ENCODE results near the gene HS3ST6. TPM values are rescaled to one million over a fixed set of nuclear protein-coding genes. Genes with fewer than 3 reads are reported as not detected.
"Not testable (repeated sequence)": the region's sequence is repeated elsewhere in the genome, so short reads cannot be mapped to it uniquely, and the experiment has no call there.

HS3ST6 gene
- total RNA-seq, 1 donor from 2014 or later = not detected

GRCh38 chr16:1958715-1959268 lies 40.6 kb upstream of the HS3ST6 start:
- Mint-ChIP-seq H3K9me3 (no peaks in the 10 kb centered on the region), H3K4me3 (peak overlapping the region; percentile 97), H3K27ac (no peak overlapping the region), H3K36me3 (ENCODE audit: low read depth) (peaks cover 31% of the 10 kb centered on the region), H3K27me3 (ENCODE audit: insufficient read depth) (no peaks in the 10 kb centered on the region), H3K4me1 (ENCODE audit: low read depth) (peaks cover 32% of the 10 kb centered on the region)
- intact Hi-C loops (cut with micrococcal nuclease) = loop anchor here (1.0 kb wide), 5 partner anchors 13 to 34 kb away; partner anchors contain the start of genes GFER and MSRB1
- DNase-seq (ENCODE audit: low spot score) = no peak

- Mint-ChIP-seq H3K36me3 (ENCODE audit: low read depth) (peaks cover 26% of the 10 kb centered on the region), H3K4me1 (ENCODE audit: low read depth) (peaks cover 27% of the 10 kb centered on the region)
- H3K9me3 Mint-ChIP-seq; H3K27ac Mint-ChIP-seq; intact Hi-C loops (cut with micrococcal nuclease); DNase-seq (ENCODE audit: low spot score); H3K27me3 Mint-ChIP-seq (ENCODE audit: insufficient read depth); H3K4me3 Mint-ChIP-seq: not testable (repeated sequence)
Measured at GRCh38 chr16:1958143-1958491, 39.9 kb upstream of the HS3ST6 start.

- DNase-seq (ENCODE audit: low spot score); intact Hi-C loops (cut with micrococcal nuclease); H3K9me3 Mint-ChIP-seq; H3K27me3 Mint-ChIP-seq (ENCODE audit: insufficient read depth); H3K27ac Mint-ChIP-seq: not testable (repeated sequence)
- Mint-ChIP-seq H3K4me3 (peak overlapping the region; percentile 15), H3K4me1 (ENCODE audit: low read depth) (peaks cover 26% of the 10 kb centered on the region), H3K36me3 (ENCODE audit: low read depth) (peaks cover 21% of the 10 kb centered on the region)
Measured at GRCh38 chr16:1957434-1958142, 39.4 kb upstream of the HS3ST6 start.

- peaks cover 2% of the 10 kb centered on the region for H3K27me3 Mint-ChIP-seq (ENCODE audit: insufficient read depth)
- H3K9me3 Mint-ChIP-seq = no peaks in the 10 kb centered on the region
- H3K27ac Mint-ChIP-seq = no peak overlapping the region
- peaks cover 6% of the 10 kb centered on the region for H3K4me1 Mint-ChIP-seq (ENCODE audit: low read depth)
- no peak for DNase-seq (ENCODE audit: low spot score)
- H3K36me3 Mint-ChIP-seq (ENCODE audit: low read depth) = no peaks in the 10 kb centered on the region
- no peak overlapping the region for H3K4me3 Mint-ChIP-seq
- intact Hi-C loops (cut with micrococcal nuclease) = no loop called here
Measured at GRCh38 chr16:1953734-1954133, 35.5 kb upstream of the HS3ST6 start.

DNA sequence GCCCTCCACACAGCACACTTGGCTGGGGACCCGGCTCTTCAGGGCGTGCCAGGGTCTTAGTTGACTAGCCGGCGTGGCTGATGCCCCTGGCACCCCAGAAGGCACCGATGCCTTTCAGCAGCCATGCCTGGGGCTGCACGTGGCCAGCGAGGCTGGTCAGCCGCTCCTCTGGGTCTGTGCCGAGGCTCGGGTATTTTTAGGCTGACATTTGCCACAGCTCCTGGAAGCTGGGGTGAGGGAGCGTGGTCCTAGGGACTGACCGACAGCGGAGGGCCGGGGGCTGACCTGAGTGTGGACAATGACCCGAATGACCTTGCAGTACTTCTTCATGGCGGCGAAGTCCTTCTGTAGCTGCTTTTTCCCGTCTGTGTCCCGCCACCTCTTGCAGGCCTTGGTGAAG lies 32.3 kb upstream of the HS3ST6 start:
- H3K4me3 Mint-ChIP-seq = no peak overlapping the region
- DNase-seq (ENCODE audit: low spot score) = no peak
- H3K4me1 Mint-ChIP-seq (ENCODE audit: low read depth) = peaks cover 6% of the 10 kb centered on the region
- no peaks in the 10 kb centered on the region for H3K36me3 Mint-ChIP-seq (ENCODE audit: low read depth)
- no peaks in the 10 kb centered on the region for H3K9me3 Mint-ChIP-seq
- intact Hi-C loops (cut with micrococcal nuclease) = no loop called here
- H3K27ac Mint-ChIP-seq = no peak overlapping the region
- H3K27me3 Mint-ChIP-seq (ENCODE audit: insufficient read depth) = peaks cover 2% of the 10 kb centered on the region

DNA sequence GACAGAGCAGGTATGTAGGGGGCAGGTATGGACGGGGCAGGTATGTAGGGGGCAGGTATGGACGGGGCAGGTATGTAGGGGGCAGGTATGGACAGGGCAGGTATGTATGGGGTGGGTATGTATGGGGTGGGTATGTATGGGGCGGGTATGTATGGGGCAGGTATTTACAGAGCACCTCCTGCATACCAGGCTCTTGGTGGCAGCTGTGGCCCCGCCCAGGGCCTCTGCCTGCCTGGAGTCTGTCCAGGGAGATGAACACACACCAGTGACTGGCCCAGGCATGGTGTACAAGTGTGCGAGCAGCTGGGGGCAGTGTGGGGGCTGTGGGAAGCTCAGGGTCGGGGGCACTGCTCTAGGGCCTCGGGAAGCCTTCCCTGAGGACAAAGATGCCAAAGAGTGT lies 31.8 kb upstream of the HS3ST6 start:
- Mint-ChIP-seq H3K27me3 (ENCODE audit: insufficient read depth) (peaks cover 2% of the 10 kb centered on the region), H3K4me1 (ENCODE audit: low read depth) (peaks cover 6% of the 10 kb centered on the region)
- intact Hi-C loops (cut with micrococcal nuclease) = no loop called here

GRCh38 chr16:1949507-1949906 lies 31.3 kb upstream of the HS3ST6 start:
- Mint-ChIP-seq H3K27ac (no peak overlapping the region), H3K9me3 (no peaks in the 10 kb centered on the region), H3K36me3 (ENCODE audit: low read depth) (no peaks in the 10 kb centered on the region), H3K27me3 (ENCODE audit: insufficient read depth) (peaks cover 2% of the 10 kb centered on the region), H3K4me3 (no peak overlapping the region), H3K4me1 (ENCODE audit: low read depth) (peaks cover 8% of the 10 kb centered on the region)
- intact Hi-C loops (cut with micrococcal nuclease) = loop anchor here (10.0 kb wide), 1 partner anchor 1155 kb away; no protein-coding TSS in a partner anchor
- no peak for DNase-seq (ENCODE audit: low spot score)

More for the DNA sequence above, 31.8 kb upstream of the HS3ST6 start:
- Mint-ChIP-seq H3K4me3 (no peak overlapping the region), H3K36me3 (ENCODE audit: low read depth) (no peaks in the 10 kb centered on the region), H3K9me3 (no peaks in the 10 kb centered on the region), H3K27ac (no peak overlapping the region)
- no peak for DNase-seq (ENCODE audit: low spot score)

GRCh38 chr16:1947369-1947670 lies 29.1 kb upstream of the HS3ST6 start:
- Mint-ChIP-seq H3K27ac (no peak overlapping the region), H3K4me3 (no peak overlapping the region), H3K9me3 (no peaks in the 10 kb centered on the region), H3K4me1 (ENCODE audit: low read depth) (peaks cover 8% of the 10 kb centered on the region), H3K27me3 (ENCODE audit: insufficient read depth) (no peaks in the 10 kb centered on the region), H3K36me3 (ENCODE audit: low read depth) (no peaks in the 10 kb centered on the region)
- intact Hi-C loops (cut with micrococcal nuclease) = loop anchor here (10.0 kb wide), 1 partner anchor 1157 kb away; no protein-coding TSS in a partner anchor
- DNase-seq (ENCODE audit: low spot score) = no peak

DNA sequence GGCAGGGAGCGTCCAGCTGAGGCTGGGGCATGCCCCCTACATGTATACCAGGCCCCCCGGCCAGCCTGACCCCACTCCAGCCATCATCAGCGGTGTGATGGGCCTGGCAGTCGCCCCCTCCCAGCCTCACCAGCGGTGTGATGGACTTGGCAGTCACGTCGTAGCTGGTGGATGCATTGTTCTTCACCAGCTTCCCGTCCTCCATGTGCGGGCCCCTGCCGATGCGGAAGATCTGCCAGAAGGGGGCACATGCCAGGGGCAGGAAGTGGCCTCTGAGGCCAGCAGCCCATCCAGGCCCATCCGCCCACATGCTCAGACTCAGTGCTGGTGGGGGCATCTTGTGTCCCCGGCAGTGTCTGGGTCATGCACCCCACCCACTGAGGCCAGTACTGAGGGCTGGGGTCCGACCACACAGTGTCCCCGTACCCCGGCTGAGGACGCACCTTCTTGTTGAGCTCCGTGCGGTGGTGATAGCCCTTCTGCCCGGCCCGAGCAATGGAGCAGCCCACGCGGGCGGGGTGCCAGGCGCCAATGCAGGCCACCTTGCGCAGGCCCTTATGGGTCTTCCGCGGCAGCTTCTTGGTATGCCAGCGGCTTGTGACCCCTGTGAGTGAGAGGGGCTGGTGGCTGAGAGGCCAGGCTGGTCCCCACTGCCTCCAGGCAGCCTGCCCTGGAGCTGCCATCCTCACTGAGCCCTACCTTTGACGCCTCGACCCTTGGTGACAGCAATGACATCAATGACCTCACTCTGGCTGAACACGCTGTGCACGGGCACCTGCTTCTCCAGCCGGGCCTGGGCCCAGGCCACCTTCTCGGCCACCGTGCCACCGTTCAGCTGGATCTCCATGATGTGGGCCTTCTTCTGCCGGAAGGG lies 28.5 kb upstream of the HS3ST6 start:
- H3K27me3 Mint-ChIP-seq (ENCODE audit: insufficient read depth) = no peaks in the 10 kb centered on the region
- H3K4me3 Mint-ChIP-seq = no peak overlapping the region
- intact Hi-C loops (cut with micrococcal nuclease) = loop anchor here (10.0 kb wide), 1 partner anchor 1158 kb away; no protein-coding TSS in a partner anchor
- no peaks in the 10 kb centered on the region for H3K36me3 Mint-ChIP-seq (ENCODE audit: low read depth)
- no peaks in the 10 kb centered on the region for H3K9me3 Mint-ChIP-seq
- peaks cover 14% of the 10 kb centered on the region for H3K4me1 Mint-ChIP-seq (ENCODE audit: low read depth)
- no peak overlapping the region for H3K27ac Mint-ChIP-seq
- DNase-seq (ENCODE audit: low spot score) = no peak

DNA sequence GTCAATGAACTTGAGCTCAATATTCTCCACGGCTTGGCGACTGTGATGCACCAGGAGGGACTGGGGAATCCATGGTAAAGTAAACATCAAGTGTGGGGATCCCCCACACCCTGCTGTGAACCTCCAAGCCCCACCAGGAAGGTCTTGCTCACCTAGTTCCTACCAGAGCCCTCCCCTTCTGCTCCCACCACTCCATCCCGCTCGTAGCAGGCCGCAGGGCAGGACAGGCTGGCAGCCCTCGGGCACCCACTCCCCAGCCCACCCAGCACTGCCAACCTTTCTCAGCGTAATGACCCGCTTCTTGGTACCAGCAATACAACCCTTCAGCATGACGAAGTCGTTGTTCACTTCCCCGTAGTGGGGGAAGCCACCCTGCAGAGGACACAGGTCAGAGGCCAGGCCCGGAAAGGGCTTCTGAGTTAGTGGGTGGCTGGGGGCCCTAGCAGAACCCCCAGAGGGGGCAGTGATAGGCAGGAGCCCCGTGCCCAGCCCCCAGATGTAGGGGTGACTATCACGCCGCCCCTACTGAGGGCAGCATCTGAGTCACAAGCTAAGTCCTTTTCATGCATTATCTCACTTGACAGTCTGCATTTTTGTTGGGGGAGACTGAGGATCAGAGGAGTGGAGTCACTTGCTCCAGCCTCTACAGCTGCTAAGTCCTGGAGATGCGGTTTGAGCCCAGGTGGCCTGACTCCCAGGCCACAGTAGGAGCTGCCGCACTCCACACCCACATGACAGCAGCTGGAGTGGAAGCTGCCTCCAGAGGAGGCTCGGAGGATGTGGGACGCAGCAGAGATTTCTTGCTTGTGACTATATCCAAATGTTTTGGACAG lies 27.6 kb upstream of the HS3ST6 start:
- H3K9me3 Mint-ChIP-seq = no peaks in the 10 kb centered on the region
- no peak for DNase-seq (ENCODE audit: low spot score)
- peaks cover 19% of the 10 kb centered on the region for H3K4me1 Mint-ChIP-seq (ENCODE audit: low read depth)
- peaks cover 4% of the 10 kb centered on the region for H3K36me3 Mint-ChIP-seq (ENCODE audit: low read depth)
- no peaks in the 10 kb centered on the region for H3K27me3 Mint-ChIP-seq (ENCODE audit: insufficient read depth)
- no peak overlapping the region for H3K27ac Mint-ChIP-seq
- H3K4me3 Mint-ChIP-seq = no peak overlapping the region
- intact Hi-C loops (cut with micrococcal nuclease) = loop anchor here (10.0 kb wide), 1 partner anchor 1159 kb away; no protein-coding TSS in a partner anchor

GRCh38 chr16:1944612-1945199 lies 26.5 kb upstream of the HS3ST6 start:
- intact Hi-C loops (cut with micrococcal nuclease) = loop anchor here (5.0 to 10.0 kb wide), 2 partner anchors 198 to 1160 kb away; no protein-coding TSS in a partner anchor
- DNase-seq (ENCODE audit: low spot score) = no peak
- Mint-ChIP-seq H3K4me3 (peak overlapping the region; percentile 87), H3K9me3 (no peaks in the 10 kb centered on the region), H3K27ac (peak overlapping the region; percentile 40), H3K27me3 (ENCODE audit: insufficient read depth) (no peaks in the 10 kb centered on the region), H3K4me1 (ENCODE audit: low read depth) (peaks cover 19% of the 10 kb centered on the region), H3K36me3 (ENCODE audit: low read depth) (peaks cover 4% of the 10 kb centered on the region)
